Measurements from ENCODE around the gene EZR. TPM values are rescaled to one million over a fixed set of nuclear protein-coding genes. Genes with fewer than 3 reads are reported as not detected.

Gene EZR
- total and polyA plus RNA-seq, 9 of the 15 experiments (the other 6 are each of a cell fraction or from before 2014, with no cell fraction given), result 36.5 to 162 (median 104) TPM

- Histone ChIP-seq H3K27ac (ENCODE audit: extremely low read depth, low read depth, low read length) (no peak overlapping the region), H3K9ac (ENCODE audit: insufficient read depth in 1 of 2, low read depth in 2 of 2, low read length in 2 of 2) (peak overlapping the region in 1 of 2 experiments; percentile 6; a peak in 1 of 4 replicates), H3K79me2 (ENCODE audit: control insufficient read depth, insufficient read depth, low read length) (no peaks in the 10 kb centered on the region), H3K9me1 (ENCODE audit: control insufficient read depth, insufficient read depth, low read length) (no peaks in the 10 kb centered on the region), H4K20me1 (replicated peaks; ENCODE audit: control insufficient read depth, insufficient read depth, low read length) (no peaks in the 10 kb centered on the region), H3K27me3 (ENCODE audit: control insufficient read depth in 2 of 2, insufficient read depth in 2 of 2, low read length in 2 of 2) (peaks cover 0 to 9% of the 10 kb centered on the region in 2 experiments; a peak in 2 of 5 replicates), H3K4me2 (ENCODE audit: insufficient read depth, low read length) (no peak overlapping the region), H3K36me3 (ENCODE audit: control insufficient read depth, insufficient read depth, low read length) (no peaks in the 10 kb centered on the region), H3K9me3 (replicated peaks; ENCODE audit: control insufficient read depth, insufficient read depth, low read depth, low read length) (peaks cover 6% of the 10 kb centered on the region), H3K4me3 (no peak overlapping the region), H3K4me1 (replicated peaks in 1 of 2; ENCODE audit: control insufficient read depth in 2 of 2, insufficient read depth in 2 of 2, low read length in 2 of 2) (no peaks in the 10 kb centered on the region; a peak in 3 of 5 replicates), H2AFZ (ENCODE audit: low read depth, low read length) (0 out of 2 replicates have a peak overlapping the region, but pooled peaks have one; percentile 22)
- TF ChIP-seq, protein P1, sequence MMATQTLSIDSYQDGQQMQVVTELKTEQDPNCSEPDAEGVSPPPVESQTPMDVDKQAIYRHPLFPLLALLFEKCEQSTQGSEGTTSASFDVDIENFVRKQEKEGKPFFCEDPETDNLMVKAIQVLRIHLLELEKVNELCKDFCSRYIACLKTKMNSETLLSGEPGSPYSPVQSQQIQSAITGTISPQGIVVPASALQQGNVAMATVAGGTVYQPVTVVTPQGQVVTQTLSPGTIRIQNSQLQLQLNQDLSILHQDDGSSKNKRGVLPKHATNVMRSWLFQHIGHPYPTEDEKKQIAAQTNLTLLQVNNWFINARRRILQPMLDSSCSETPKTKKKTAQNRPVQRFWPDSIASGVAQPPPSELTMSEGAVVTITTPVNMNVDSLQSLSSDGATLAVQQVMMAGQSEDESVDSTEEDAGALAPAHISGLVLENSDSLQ (IDR thresholded peaks at IDR 0.05), result peak; percentile 86
- no peak for TF ChIP-seq LEF1 (IDR thresholded peaks at IDR 0.05)
- CTCF ChIA-PET (ENCODE audit: low intra/inter-chr PET ratio), result no interaction called here
- in situ Hi-C loops (cut with MboI), result no loop called here
- BruUV-seq (replicated peaks), result no TSS peak
- FAIRE-seq (no peak), DNase-seq (ENCODE audit: extremely low read depth in 1 of 4, low spot score in 3 of 4) (no peak), ATAC-seq (peak; percentile 74)
- intact Hi-C loops (cut with micrococcal nuclease), result no loop called here
- WGBS (ENCODE audit: insufficient coverage, low coverage, missing lambda C conversion rate), result 8% methylated on average over 6 of the region's 6 CpGs
- POLR2A ChIA-PET, result interaction anchor here (1.0 to 2.1 kb wide), 3 partner anchors 13 to 20 kb away, joined by 3 to 11 read pairs (median 5); no protein-coding TSS in a partner anchor
Observed at GRCh38 chr6:158743033-158743651, 76.0 kb downstream of the EZR start.

DNA sequence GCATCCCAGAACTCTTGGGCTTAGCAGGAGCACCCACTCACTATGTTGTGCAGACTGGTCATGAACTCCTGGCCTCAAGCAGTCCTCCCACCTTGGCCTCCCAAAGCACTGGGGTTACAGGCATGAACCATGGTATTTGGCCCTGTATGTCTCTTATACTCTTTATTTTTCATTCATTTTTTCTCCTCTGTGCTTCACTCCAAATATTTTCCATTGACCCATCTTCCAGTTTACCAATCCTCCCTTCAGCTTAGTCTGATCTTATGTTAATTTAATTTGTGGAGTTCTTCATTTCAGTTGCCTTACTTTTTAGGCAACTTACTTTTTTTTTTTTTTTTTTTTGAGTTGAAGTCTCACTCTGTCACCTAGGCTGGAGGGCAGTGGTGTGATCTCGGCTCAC, 79.5 kb downstream of the EZR start:
- H3K27ac ChIP-seq (ENCODE audit: extremely low read depth, low read depth, low read length), result no peak overlapping the region
- no peak overlapping the region for H3K4me3 ChIP-seq
- no peaks in the 10 kb centered on the region for H4K20me1 ChIP-seq (replicated peaks; ENCODE audit: control insufficient read depth, insufficient read depth, low read length)
- BruUV-seq (replicated peaks), result no TSS peak
- WGBS (ENCODE audit: insufficient coverage, low coverage, missing lambda C conversion rate), result 14% methylated on average over 1 of the region's 1 CpG
- intact Hi-C loops (cut with micrococcal nuclease), result no loop called here
- no peaks in the 10 kb centered on the region for H3K36me3 ChIP-seq (ENCODE audit: control insufficient read depth, insufficient read depth, low read length)
- TF ChIP-seq ZNF282 (CRISPR knock-in tag; IDR thresholded peaks at IDR 0.05) (no peak), ZFP30 (CRISPR knock-in tag; IDR thresholded peaks at IDR 0.05; ENCODE audit: borderline replicate concordance) (peak; percentile 56; the same call in 1 of the 2 replicates), EWSR1 (IDR thresholded peaks at IDR 0.05; ENCODE audit: borderline replicate concordance, low read depth, partially characterized antibody) (no peak), CBX3 (IDR thresholded peaks at IDR 0.05; ENCODE audit: borderline replicate concordance in 1 of 2, low read length in 2 of 2) (peak in 1 of 2 experiments; percentile 74; a peak in 2 of 3 replicates), ZNF280A (IDR thresholded peaks at IDR 0.05; ENCODE audit: low read depth, partially characterized antibody) (peak; percentile 14)
- TF ChIP-seq, protein P2, sequence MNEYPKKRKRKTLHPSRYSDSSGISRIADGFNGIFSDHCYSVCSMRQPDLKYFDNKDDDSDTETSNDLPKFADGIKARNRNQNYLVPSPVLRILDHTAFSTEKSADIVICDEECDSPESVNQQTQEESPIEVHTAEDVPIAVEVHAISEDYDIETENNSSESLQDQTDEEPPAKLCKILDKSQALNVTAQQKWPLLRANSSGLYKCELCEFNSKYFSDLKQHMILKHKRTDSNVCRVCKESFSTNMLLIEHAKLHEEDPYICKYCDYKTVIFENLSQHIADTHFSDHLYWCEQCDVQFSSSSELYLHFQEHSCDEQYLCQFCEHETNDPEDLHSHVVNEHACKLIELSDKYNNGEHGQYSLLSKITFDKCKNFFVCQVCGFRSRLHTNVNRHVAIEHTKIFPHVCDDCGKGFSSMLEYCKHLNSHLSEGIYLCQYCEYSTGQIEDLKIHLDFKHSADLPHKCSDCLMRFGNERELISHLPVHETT (CRISPR knock-in tag; conservative IDR thresholded peaks at IDR 0.05 in 1 of 2, IDR thresholded peaks at IDR 0.05 in 1 of 2), result no peak
- H3K4me2 ChIP-seq (ENCODE audit: insufficient read depth, low read length), result no peak overlapping the region
- peaks cover 10% of the 10 kb centered on the region for H3K9me3 ChIP-seq (replicated peaks; ENCODE audit: control insufficient read depth, insufficient read depth, low read depth, low read length)
- H3K9ac ChIP-seq (ENCODE audit: insufficient read depth in 1 of 2, low read depth in 2 of 2, low read length in 2 of 2), result no peak overlapping the region
- no peaks in the 10 kb centered on the region for H3K79me2 ChIP-seq (ENCODE audit: control insufficient read depth, insufficient read depth, low read length)
- no peak overlapping the region for H2AFZ ChIP-seq (ENCODE audit: low read depth, low read length)
- ATAC-seq, result no peak
- in situ Hi-C loops (cut with MboI), result no loop called here
- H3K27me3 ChIP-seq (ENCODE audit: control insufficient read depth in 2 of 2, insufficient read depth in 2 of 2, low read length in 2 of 2), result peaks cover 3 to 21% of the 10 kb centered on the region in 2 experiments; a peak in 2 of 5 replicates
- FAIRE-seq, result no peak
- no peaks in the 10 kb centered on the region for H3K9me1 ChIP-seq (ENCODE audit: control insufficient read depth, insufficient read depth, low read length)
- ChIA-PET POLR2A (no interaction called here), CTCF (ENCODE audit: low intra/inter-chr PET ratio) (no interaction called here)
- H3K4me1 ChIP-seq (replicated peaks in 1 of 2; ENCODE audit: control insufficient read depth in 2 of 2, insufficient read depth in 2 of 2, low read length in 2 of 2), result no peaks in the 10 kb centered on the region; a peak in 2 of 5 replicates
- DNase-seq (ENCODE audit: extremely low read depth in 1 of 4, low spot score in 3 of 4), result no peak
